Stimulated activated CD4-positive, alpha-beta T cell treated with anti-CD3 and anti-CD28 coated beads, Interleukin-12 subunit alpha, Interleukin-12 subunit beta, amount 100 ng/mL, for 48 hours (primary cell): ENCODE results near the gene RABL2A.
"Not testable (repeated sequence)": the region's sequence is repeated elsewhere in the genome, so short reads cannot be mapped to it uniquely, and the experiment has no call there.

Source experiments
- DNase-seq, 3 donors: peaks; one replicate each; pipeline ENCODE4 v3.0.0-alpha.2; 2020; ENCODE audit warnings: low read depth in 2 of 3, low spot score in 1 of 3

The RABL2A gene

GRCh38 chr2:113679457-113679856 is 52.4 kb downstream of the RABL2A start:
- no peak for DNase-seq

- no peak for DNase-seq
Measured at GRCh38 chr2:113685471-113685870, 58.4 kb downstream of the RABL2A start.

GRCh38 chr2:113686537-113686936 is 59.5 kb downstream of the RABL2A start:
- no peak for DNase-seq

GRCh38 chr2:113690871-113691270 is 63.8 kb downstream of the RABL2A start:
- not testable (repeated sequence) for DNase-seq
